ENCODE measurements around the gene SIAH3. TPM values are rescaled to one million over a fixed set of nuclear protein-coding genes. Genes with fewer than 3 reads are reported as not detected.

The SIAH3 gene
- total and polyA plus RNA-seq, 9 of the 15 experiments (the other 6 are each of a cell fraction or from before 2014, with no cell fraction given), result not detected

- DNase-seq (ENCODE audit: extremely low read depth in 1 of 4, low spot score in 3 of 4) (peak in 1 of 4 experiments; percentile 8), FAIRE-seq (no peak), ATAC-seq (no peak; the same call in 2 of the 3 replicates)
- Histone ChIP-seq H3K4me1 (replicated peaks in 1 of 2; ENCODE audit: control insufficient read depth in 2 of 2, insufficient read depth in 2 of 2, low read length in 2 of 2) (no peaks in the 10 kb centered on the region; a peak in 1 of 5 replicates), H3K4me3 (no peak overlapping the region), H3K4me2 (ENCODE audit: insufficient read depth, low read length) (no peak overlapping the region), H3K27me3 (ENCODE audit: control insufficient read depth in 2 of 2, insufficient read depth in 2 of 2, low read length in 2 of 2) (peaks cover 14 to 50% of the 10 kb centered on the region in 2 experiments; a peak in 4 of 5 replicates), H3K9ac (ENCODE audit: insufficient read depth in 1 of 2, low read depth in 2 of 2, low read length in 2 of 2) (no peak overlapping the region), H4K20me1 (replicated peaks; ENCODE audit: control insufficient read depth, insufficient read depth, low read length) (no peaks in the 10 kb centered on the region), H3K36me3 (ENCODE audit: control insufficient read depth, insufficient read depth, low read length) (no peaks in the 10 kb centered on the region), H3K9me3 (replicated peaks; ENCODE audit: control insufficient read depth, insufficient read depth, low read depth, low read length) (no peaks in the 10 kb centered on the region), H3K9me1 (ENCODE audit: control insufficient read depth, insufficient read depth, low read length) (no peaks in the 10 kb centered on the region), H2AFZ (ENCODE audit: low read depth, low read length) (no peak overlapping the region), H3K79me2 (ENCODE audit: control insufficient read depth, insufficient read depth, low read length) (no peaks in the 10 kb centered on the region), H3K27ac (ENCODE audit: extremely low read depth, low read depth, low read length) (no peak overlapping the region)
- WGBS (ENCODE audit: insufficient coverage, low coverage, missing lambda C conversion rate), result 0% methylated on average over 11 of the region's 13 CpGs
- in situ Hi-C loops (cut with MboI) (no loop called here), intact Hi-C loops (cut with micrococcal nuclease) (no loop called here)
- TF ChIP-seq SP1 (CRISPR knock-in tag; IDR thresholded peaks at IDR 0.05) (no peak), TRIM28 (IDR thresholded peaks at IDR 0.05) (no peak), NFRKB (IDR thresholded peaks at IDR 0.05; ENCODE audit: low read depth) (no peak), SIRT6 (IDR thresholded peaks at IDR 0.05; ENCODE audit: low read depth, low read length) (no peak), PHF20 (IDR thresholded peaks at IDR 0.05; ENCODE audit: partially characterized antibody) (no peak), KDM2B (CRISPR knock-in tag; IDR thresholded peaks at IDR 0.05) (no peak), SPI1 (IDR thresholded peaks at IDR 0.05; ENCODE audit: borderline replicate concordance, low read depth, low read length) (0 out of 2 replicates have a peak, but pooled peaks have one; percentile 1), CBFA2T3 (IDR thresholded peaks at IDR 0.05) (no peak), DNMT1 (IDR thresholded peaks at IDR 0.05) (no peak)
- BruUV-seq (replicated peaks), result no TSS peak
- CTCF ChIA-PET (ENCODE audit: low intra/inter-chr PET ratio), result no interaction called here
- POLR2A ChIA-PET, result interaction anchor here (0.6 to 0.7 kb wide), 2 partner anchors 13 to 152 kb away, joined by 3 to 4 read pairs; no protein-coding TSS in a partner anchor
Measured at GRCh38 chr13:45847554-45848224, 3.9 kb downstream of the SIAH3 start.
